ENCODE results near the gene UBAC2.

- TF ChIP-seq, protein P1, sequence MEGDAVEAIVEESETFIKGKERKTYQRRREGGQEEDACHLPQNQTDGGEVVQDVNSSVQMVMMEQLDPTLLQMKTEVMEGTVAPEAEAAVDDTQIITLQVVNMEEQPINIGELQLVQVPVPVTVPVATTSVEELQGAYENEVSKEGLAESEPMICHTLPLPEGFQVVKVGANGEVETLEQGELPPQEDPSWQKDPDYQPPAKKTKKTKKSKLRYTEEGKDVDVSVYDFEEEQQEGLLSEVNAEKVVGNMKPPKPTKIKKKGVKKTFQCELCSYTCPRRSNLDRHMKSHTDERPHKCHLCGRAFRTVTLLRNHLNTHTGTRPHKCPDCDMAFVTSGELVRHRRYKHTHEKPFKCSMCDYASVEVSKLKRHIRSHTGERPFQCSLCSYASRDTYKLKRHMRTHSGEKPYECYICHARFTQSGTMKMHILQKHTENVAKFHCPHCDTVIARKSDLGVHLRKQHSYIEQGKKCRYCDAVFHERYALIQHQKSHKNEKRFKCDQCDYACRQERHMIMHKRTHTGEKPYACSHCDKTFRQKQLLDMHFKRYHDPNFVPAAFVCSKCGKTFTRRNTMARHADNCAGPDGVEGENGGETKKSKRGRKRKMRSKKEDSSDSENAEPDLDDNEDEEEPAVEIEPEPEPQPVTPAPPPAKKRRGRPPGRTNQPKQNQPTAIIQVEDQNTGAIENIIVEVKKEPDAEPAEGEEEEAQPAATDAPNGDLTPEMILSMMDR (IDR thresholded peaks at IDR 0.05; ENCODE audit: borderline replicate concordance, extremely low read depth, low read length, poor library complexity, severe bottlenecking) = no peak
- TF ChIP-seq EZH2 (IDR thresholded peaks at IDR 0.05; ENCODE audit: borderline replicate concordance, low read depth, low read length, severe bottlenecking) = no peak
Observed at GRCh38 chr13:99208185-99208584, 7.5 kb downstream of the UBAC2 start.

Data from DND-41 (cell line).